SH-SY5Y (cell line): ENCODE results near the gene ZAR1.

Source experiments
- GATA2 ChIP-seq: IDR thresholded peaks from 2 replicates; pipeline ENCODE4 v1.6.1; 2011; ENCODE audit warnings: mild to moderate bottlenecking, low read depth, low read length
- GATA3 ChIP-seq: IDR thresholded peaks from 2 replicates; pipeline ENCODE4 v1.6.1; 2011; ENCODE audit warnings: low read depth, mild to moderate bottlenecking, low read length, moderate library complexity

DNA sequence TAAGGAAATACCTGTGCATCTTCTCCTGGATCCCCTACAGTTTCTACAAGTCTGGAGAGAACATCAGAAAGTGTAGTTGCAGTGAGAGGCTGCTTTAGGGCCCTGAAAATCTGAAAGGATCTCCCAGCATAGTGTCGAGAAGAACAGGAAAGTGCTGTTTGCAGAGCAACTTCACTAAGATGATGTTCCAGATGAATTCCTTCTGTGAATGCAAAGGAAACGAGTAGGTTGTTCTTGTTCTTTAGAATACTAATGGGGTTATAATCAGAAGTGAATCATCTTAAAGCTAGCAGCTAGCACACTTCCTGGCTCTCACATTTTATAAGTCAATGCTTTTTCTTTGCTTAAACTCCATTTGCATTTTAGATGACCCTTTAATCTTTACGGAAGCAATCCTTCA lies 53.7 kb downstream of the ZAR1 start:
- no peak for TF ChIP-seq GATA2
- TF ChIP-seq GATA3: no peak
